AG04450 (cell line): ENCODE measurements around the gene ITIH3. TPM values are rescaled to one million over a fixed set of nuclear protein-coding genes. Genes with fewer than 3 reads are reported as not detected.

Experiments
- CTCF ChIA-PET: fragments of 300-600, 350-600 bp; formaldehyde crosslinking; extraction: SDS; loops from one replicate; lab custom pipeline; 2022; ENCODE audit warnings: antibody characterized with exemption, inconsistent platforms; lab: Charles Lee
- POLR2A ChIA-PET: fragments of 350-600 bp; formaldehyde crosslinking; extraction: SDS; loops from one replicate; lab custom pipeline; 2021; ENCODE audit warnings: antibody characterized with exemption, inconsistent platforms; lab: Yijun Ruan, JAX
- DNase-seq: peaks from one replicate; pipeline ENCODE4 v3.0.0-alpha.2; 2011; ENCODE audit warnings: low read depth, low spot score
- H3K27ac ChIP-seq: one replicate; pipeline ENCODE4 v1.5.1; 2012; ENCODE audit warnings: low read depth, low read length, control low read depth
- H3K27me3 ChIP-seq: one replicate; pipeline ENCODE4 v1.6.0; 2012; ENCODE audit warnings: low read length; ENCODE audit not compliant: control insufficient read depth, insufficient read depth
- H3K4me3 ChIP-seq: 2 replicates; pipeline ENCODE4 v1.5.1; 2011; ENCODE audit warnings: mild to moderate bottlenecking, low read depth, low read length, control low read depth
- H3K9me3 ChIP-seq: 2 replicates; pipeline ENCODE4 v1.5.1; 2012; ENCODE audit warnings: low read length; ENCODE audit not compliant: control insufficient read depth, insufficient read depth
- polyA plus RNA-seq: library from polyadenylated mRNA; depleted of rRNA; stranded (reverse); fragments of >200 nt; gene quantifications from 2 replicates; pipeline ENCODE4 v1.2.3, GENCODE V29; 2011
- TF ChIP-seq, protein P1 (sequence below): IDR thresholded peaks from 2 replicates; pipeline ENCODE4 v1.5.1; 2011; ENCODE audit warnings: low read depth, low read length, control low read depth, inconsistent platforms

ITIH3 gene
- polyA plus RNA-seq, 1 experiment: 0.72 TPM

- TF ChIP-seq, protein P1, sequence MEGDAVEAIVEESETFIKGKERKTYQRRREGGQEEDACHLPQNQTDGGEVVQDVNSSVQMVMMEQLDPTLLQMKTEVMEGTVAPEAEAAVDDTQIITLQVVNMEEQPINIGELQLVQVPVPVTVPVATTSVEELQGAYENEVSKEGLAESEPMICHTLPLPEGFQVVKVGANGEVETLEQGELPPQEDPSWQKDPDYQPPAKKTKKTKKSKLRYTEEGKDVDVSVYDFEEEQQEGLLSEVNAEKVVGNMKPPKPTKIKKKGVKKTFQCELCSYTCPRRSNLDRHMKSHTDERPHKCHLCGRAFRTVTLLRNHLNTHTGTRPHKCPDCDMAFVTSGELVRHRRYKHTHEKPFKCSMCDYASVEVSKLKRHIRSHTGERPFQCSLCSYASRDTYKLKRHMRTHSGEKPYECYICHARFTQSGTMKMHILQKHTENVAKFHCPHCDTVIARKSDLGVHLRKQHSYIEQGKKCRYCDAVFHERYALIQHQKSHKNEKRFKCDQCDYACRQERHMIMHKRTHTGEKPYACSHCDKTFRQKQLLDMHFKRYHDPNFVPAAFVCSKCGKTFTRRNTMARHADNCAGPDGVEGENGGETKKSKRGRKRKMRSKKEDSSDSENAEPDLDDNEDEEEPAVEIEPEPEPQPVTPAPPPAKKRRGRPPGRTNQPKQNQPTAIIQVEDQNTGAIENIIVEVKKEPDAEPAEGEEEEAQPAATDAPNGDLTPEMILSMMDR: peak; percentile 30; the same call in 1 of the 2 replicates
- ChIA-PET CTCF (interaction anchor here (0.5 to 0.7 kb wide), 4 partner anchors 13 to 920 kb away, joined by 3 to 6 read pairs (median 3); no protein-coding TSS in a partner anchor), POLR2A (no interaction called here)
- Histone ChIP-seq H3K9me3 (no peaks in the 10 kb centered on the region), H3K27me3 (no peaks in the 10 kb centered on the region), H3K4me3 (no peak overlapping the region), H3K27ac (no peak overlapping the region)
- DNase-seq: no peak
These were observed 51.3 kb downstream of the ITIH3 start for GRCh38 chr3:52845691-52846431.

- no peak overlapping the region for H3K4me3 ChIP-seq
- no peaks in the 10 kb centered on the region for H3K9me3 ChIP-seq
- no peaks in the 10 kb centered on the region for H3K27me3 ChIP-seq
- DNase-seq: no peak
- ChIA-PET POLR2A (no interaction called here), CTCF (interaction anchor here (0.5 kb wide), 2 partner anchors 88 to 921 kb away, joined by 3 read pairs; no protein-coding TSS in a partner anchor)
- H3K27ac ChIP-seq: no peak overlapping the region
- TF ChIP-seq, protein P1: no peak
These were observed 51.9 kb downstream of the ITIH3 start for GRCh38 chr3:52846432-52846965.

DNA sequence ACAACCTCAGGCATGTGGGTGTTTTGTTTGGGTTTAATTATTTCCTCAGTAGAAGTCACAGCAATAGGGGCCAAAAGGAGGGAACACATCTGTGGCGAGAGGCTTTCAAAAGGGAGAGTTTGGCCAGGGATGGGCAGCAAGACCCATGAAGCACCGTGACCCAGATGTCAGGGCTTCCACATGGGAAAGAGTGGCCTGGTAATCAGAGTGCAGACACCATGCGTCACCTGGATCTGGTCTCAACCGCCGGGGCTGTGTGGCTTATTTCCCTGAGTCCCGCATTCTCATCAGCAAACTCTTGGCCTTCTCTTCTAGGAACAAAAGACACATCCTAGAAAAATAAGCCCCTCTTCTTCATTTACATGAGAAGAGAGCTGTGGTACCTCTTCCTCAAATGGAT lies 52.6 kb downstream of the ITIH3 start:
- TF ChIP-seq, protein P1: no peak
- POLR2A ChIA-PET: no interaction called here
- CTCF ChIA-PET: no interaction called here
- H3K27me3 ChIP-seq: no peaks in the 10 kb centered on the region
- no peak overlapping the region for H3K27ac ChIP-seq
- no peak overlapping the region for H3K4me3 ChIP-seq
- H3K9me3 ChIP-seq: no peaks in the 10 kb centered on the region
- DNase-seq: no peak

DNA sequence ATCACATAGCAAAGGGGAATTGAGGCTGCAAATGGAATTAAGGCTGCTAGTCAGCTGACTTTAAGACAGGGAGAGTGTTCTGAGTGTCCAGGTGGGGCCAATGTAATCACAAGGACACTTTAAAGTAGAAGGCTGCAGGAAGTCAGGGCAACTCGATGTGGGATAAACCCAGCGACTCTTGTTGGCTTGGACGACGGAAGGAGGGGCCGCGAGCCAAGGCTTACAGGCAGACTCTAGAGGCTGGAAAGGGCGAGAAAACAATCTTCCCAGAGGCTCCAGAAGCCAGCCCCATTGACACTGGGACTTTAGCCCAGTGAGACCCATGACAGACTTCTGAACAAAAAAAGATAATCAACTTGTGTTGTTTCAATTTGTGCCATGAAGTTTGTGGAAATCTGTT lies 53.1 kb downstream of the ITIH3 start:
- Histone ChIP-seq H3K4me3 (no peak overlapping the region), H3K9me3 (no peaks in the 10 kb centered on the region), H3K27me3 (no peaks in the 10 kb centered on the region), H3K27ac (no peak overlapping the region)
- ChIA-PET POLR2A (no interaction called here), CTCF (interaction anchor here (1.3 kb wide), 1 partner anchor 87 kb away, joined by 10 read pairs; no protein-coding TSS in a partner anchor)
- TF ChIP-seq, protein P1: no peak
- DNase-seq: no peak

DNA sequence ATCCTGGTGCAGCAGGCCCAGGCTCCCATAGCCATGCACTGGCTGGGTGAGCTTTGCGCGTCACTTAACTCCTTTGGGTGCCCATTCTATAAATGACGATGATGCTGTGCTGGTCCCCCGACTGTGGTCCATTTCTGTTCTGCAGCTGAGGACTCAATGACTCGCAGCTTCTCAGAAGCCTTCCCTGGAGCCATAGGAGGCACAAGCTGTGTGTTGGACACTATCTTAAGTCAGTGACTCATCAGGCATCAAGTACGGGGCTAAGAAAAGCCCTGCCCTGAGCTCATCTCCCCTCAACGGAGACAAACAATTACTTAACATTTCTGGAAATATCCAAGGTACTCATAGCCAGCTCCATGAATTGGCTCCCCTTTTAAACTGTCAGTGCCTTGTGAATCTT lies 54.0 kb downstream of the ITIH3 start:
- no peaks in the 10 kb centered on the region for H3K9me3 ChIP-seq
- H3K4me3 ChIP-seq: no peak overlapping the region
- no peaks in the 10 kb centered on the region for H3K27me3 ChIP-seq
- DNase-seq: peak; percentile 49
- no peak overlapping the region for H3K27ac ChIP-seq
- POLR2A ChIA-PET: interaction anchor here (0.7 kb wide), 1 partner anchor 27 kb away, joined by 3 read pairs; no protein-coding TSS in a partner anchor
- TF ChIP-seq, protein P1: no peak
- CTCF ChIA-PET: interaction anchor here (0.6 to 1.3 kb wide), 4 partner anchors 28 to 106 kb away, joined by 3 to 10 read pairs (median 4); no protein-coding TSS in a partner anchor
